Stimulated activated naive CD8-positive, alpha-beta T cell treated with anti-CD3 and anti-CD28 coated beads, Interleukin-15, amount 100 ng/mL, for 72 hours (primary cell): ENCODE measurements around the gene SPIN1.

Experiments used
- ATAC-seq: fragments of 150-1000 bp; cut with Tn5 transposase; 2 replicates; pipeline ENCODE4 v1.10.0; 2021; ENCODE audit warnings: mild to moderate bottlenecking, moderate library complexity
- DNase-seq, 2 donors: peaks; one replicate each; pipeline ENCODE4 v3.0.0; 2021 to 2022
- H3K27ac Mint-ChIP-seq, 2 donors: one replicate each; pipeline ENCODE4 v1.8.0; 2022; ENCODE audit warnings: mild to moderate bottlenecking in 2 of 2, mixed read lengths in 2 of 2, moderate library complexity in 2 of 2
- H3K27me3 Mint-ChIP-seq: one replicate; pipeline ENCODE4 v1.8.0; 2022; ENCODE audit warnings: mixed read lengths
- H3K4me1 Mint-ChIP-seq: one replicate; pipeline ENCODE4 v1.8.0; 2022; ENCODE audit warnings: mild to moderate bottlenecking, mixed read lengths
- H3K4me3 Mint-ChIP-seq, 2 donors: one replicate each; pipeline ENCODE4 v1.8.0; 2022; ENCODE audit warnings: mild to moderate bottlenecking in 2 of 2, mixed read lengths in 2 of 2, moderate library complexity in 1 of 2
- H3K9me3 Mint-ChIP-seq, 2 donors: one replicate each; pipeline ENCODE4 v1.8.0; 2022; ENCODE audit warnings: mixed read lengths in 2 of 2

SPIN1 gene

DNA sequence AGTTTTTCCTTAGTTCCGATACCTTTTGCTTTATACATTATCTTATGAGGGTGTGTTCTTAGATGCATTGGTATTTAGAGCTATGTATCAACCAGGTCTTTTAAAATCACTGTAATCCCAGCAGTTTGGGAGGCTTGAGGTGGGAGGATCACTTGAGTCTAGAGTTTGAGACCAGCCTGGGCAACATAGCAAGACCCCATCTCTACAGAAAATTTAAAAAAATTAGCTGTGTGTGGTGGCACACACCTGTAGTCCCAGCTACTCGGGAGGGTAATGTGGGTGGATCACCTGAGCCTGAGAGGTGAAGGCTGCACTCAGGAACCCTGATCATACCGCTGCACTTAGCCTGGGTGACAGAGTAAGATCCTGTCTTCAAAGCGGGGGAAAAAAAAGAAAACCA lies 15.1 kb downstream of the SPIN1 start:
- Mint-ChIP-seq H3K4me1 (peaks cover 24% of the 10 kb centered on the region), H3K27me3 (no peaks in the 10 kb centered on the region), H3K27ac (no peak overlapping the region), H3K9me3 (no peaks in the 10 kb centered on the region), H3K4me3 (no peak overlapping the region)
- ATAC-seq (no peak), DNase-seq (no peak)

DNA sequence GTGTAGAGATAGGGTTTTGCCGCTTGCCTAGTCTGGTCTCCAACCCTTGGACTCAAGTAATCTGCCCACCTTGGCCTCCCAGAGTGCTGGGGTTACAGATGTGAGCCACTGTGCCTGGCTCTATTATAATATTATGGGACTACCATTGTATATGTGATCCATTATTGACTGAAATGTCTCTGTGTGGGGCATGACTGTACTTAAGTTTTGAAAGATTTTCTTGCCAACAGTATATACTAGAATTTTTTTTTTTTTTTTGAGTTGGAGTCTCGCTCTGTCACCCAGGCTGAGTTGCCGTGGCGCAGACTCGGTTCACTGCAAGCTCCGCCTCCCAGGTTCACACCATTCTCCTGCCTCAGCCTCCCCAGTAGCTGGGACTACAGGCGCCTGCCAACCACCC lies 17.8 kb downstream of the SPIN1 start:
- H3K27me3 Mint-ChIP-seq: no peaks in the 10 kb centered on the region

DNA sequence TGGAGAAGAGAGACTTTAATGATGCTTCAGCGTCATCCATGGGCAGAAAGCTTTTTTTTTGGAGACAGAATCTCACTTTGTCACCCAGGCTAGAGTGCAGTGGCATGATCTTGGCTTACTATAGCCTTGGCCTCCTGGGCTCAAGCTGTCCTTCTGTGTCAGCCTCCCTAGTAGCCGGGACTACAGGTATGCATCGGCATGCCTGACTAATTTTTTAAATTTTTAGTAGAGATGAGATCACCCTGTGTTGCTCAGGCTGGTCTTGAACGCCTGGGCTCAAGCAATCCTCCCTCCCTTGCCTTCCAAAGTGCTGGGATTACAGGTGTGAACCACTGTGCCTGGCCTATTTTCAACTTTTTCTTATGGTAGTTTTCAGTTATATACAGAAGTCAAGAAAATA lies 23.2 kb downstream of the SPIN1 start:
- Mint-ChIP-seq H3K4me3 (no peak overlapping the region), H3K27me3 (no peaks in the 10 kb centered on the region), H3K9me3 (peaks cover 11 to 18% of the 10 kb centered on the region in 2 donors), H3K4me1 (peaks cover 10% of the 10 kb centered on the region), H3K27ac (peak overlapping the region in 1 of 2 donors; percentile 76)
- DNase-seq (no peak), ATAC-seq (no peak)

More for the DNA sequence above, 17.8 kb downstream of the SPIN1 start:
- peaks cover 18% of the 10 kb centered on the region for H3K4me1 Mint-ChIP-seq
- peaks cover 0 to 5% of the 10 kb centered on the region in 2 donors for H3K9me3 Mint-ChIP-seq
- no peak overlapping the region for H3K4me3 Mint-ChIP-seq
- no peak overlapping the region for H3K27ac Mint-ChIP-seq
- DNase-seq (no peak), ATAC-seq (no peak)

GRCh38 chr9:88414298-88414697 lies 26.1 kb downstream of the SPIN1 start:
- Mint-ChIP-seq H3K9me3 (peaks cover 14 to 32% of the 10 kb centered on the region in 2 donors), H3K27me3 (no peaks in the 10 kb centered on the region), H3K27ac (no peak overlapping the region), H3K4me1 (peaks cover 27% of the 10 kb centered on the region), H3K4me3 (no peak overlapping the region)
- ATAC-seq (no peak), DNase-seq (no peak)

DNA sequence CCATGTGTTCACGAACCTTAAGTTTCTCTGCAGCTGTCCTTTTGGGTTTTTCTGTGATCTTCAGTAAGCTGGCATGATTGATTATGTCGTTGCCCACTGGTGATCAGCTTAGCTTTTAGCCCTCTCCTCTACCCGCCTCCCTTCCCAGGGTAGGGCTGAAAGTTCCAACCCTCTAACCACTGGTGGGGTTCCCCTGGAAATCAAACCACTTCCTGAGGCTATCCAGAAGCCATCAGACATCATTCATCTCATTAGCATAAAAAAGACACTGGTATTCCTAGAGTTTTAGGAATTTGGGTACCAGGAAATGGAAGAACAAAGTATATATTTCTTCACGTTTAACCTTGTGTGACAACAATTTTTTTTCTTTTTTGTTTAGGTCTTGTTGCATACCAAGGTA lies 29.8 kb downstream of the SPIN1 start:
- DNase-seq (no peak), ATAC-seq (no peak)
- peaks cover 18% of the 10 kb centered on the region for H3K4me1 Mint-ChIP-seq
- peaks cover 21 to 26% of the 10 kb centered on the region in 2 donors for H3K9me3 Mint-ChIP-seq
- H3K27ac Mint-ChIP-seq: no peak overlapping the region
- H3K4me3 Mint-ChIP-seq: no peak overlapping the region
- H3K27me3 Mint-ChIP-seq: no peaks in the 10 kb centered on the region

DNA sequence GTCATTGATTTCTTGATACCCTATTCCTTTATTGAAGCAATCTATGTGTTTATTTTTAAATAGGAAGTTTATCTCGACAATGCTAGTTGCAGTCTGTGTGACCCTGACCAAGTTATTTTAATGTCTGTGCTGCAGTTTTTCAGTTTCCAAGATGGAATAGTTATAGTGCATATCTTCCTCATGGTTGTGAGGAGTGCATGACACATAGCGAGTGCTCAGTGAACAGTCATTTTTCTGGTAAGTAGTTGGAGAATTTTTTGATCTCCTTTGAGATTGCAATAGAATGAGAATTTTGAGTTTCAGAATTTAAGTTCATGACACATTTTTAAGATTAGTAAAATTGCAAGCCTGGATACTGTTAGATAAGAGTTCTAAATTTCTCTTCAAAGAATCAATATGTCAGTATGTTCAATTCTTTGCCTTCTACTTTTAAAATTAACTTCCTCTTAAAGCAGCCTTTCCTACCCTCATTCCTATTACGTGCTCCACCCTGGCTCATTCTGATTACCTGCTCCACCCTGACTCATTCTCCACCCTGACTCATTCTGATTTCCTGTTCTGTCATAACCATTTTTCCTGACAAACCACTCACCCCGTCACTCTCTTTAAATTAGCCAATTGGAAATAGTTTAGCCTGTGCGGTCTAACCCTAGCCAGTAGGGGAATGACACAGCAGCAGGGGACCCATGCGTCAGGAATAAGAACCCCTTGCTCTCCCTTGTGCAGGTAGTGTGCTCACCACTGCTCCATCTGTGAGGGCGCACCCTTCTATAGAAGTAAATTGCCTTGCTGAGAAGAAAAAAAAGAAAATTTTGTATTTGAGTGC lies 30.7 kb downstream of the SPIN1 start:
- DNase-seq: peak; percentile 15 to 61
- Mint-ChIP-seq H3K9me3 (peaks cover 21 to 24% of the 10 kb centered on the region in 2 donors), H3K27me3 (no peaks in the 10 kb centered on the region), H3K4me3 (no peak overlapping the region), H3K27ac (peak overlapping the region in 1 of 2 donors; percentile 39), H3K4me1 (peaks cover 18% of the 10 kb centered on the region)
- ATAC-seq: peak; percentile 88

DNA sequence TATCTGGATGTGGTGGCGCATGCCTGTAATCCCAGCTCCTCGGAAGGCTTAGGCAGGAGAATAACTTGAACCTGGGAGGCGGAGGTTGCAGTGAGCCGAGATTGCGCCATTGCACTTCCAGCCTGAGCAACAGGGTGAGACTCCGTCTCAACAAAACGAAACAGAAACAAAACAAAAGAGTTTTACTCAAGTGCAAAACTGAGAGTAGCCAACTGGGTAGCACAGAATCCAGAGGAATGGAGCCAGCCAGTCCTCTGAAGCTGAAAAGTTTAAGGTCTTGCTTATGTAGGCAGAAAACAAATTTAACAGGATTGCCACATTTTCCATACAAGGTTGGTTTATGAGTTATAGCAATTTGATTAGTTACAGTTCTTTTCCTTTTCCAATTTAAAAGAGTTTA lies 32.0 kb downstream of the SPIN1 start:
- Mint-ChIP-seq H3K4me1 (peaks cover 18% of the 10 kb centered on the region), H3K27me3 (no peaks in the 10 kb centered on the region), H3K9me3 (peaks cover 15 to 16% of the 10 kb centered on the region in 2 donors), H3K4me3 (no peak overlapping the region), H3K27ac (no peak overlapping the region)
- ATAC-seq (no peak), DNase-seq (no peak)

DNA sequence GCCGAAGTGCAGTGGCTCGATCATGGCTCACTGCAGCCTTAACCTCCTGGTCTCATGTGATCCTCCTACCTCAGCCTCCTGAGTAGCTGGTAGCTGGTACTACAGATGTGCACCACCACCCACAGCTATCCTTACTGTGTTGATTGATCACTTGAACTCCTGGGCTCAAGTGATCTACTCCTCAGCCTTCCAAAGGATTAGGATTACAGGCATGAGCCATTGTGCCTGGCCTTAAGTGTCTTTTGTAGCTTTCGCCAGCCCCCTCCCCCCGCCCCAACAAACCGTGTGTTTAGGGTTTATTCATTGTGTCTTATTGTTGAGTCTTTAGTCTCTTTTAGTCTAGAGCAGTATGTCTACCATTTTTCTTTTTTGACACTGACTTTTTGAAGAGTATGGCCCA lies 33.1 kb downstream of the SPIN1 start:
- ATAC-seq: no peak
- no peak for DNase-seq
- no peak overlapping the region for H3K4me3 Mint-ChIP-seq
- H3K4me1 Mint-ChIP-seq: peaks cover 24% of the 10 kb centered on the region
- H3K27me3 Mint-ChIP-seq: no peaks in the 10 kb centered on the region
- H3K27ac Mint-ChIP-seq: no peak overlapping the region
- peaks cover 11 to 16% of the 10 kb centered on the region in 2 donors for H3K9me3 Mint-ChIP-seq

DNA sequence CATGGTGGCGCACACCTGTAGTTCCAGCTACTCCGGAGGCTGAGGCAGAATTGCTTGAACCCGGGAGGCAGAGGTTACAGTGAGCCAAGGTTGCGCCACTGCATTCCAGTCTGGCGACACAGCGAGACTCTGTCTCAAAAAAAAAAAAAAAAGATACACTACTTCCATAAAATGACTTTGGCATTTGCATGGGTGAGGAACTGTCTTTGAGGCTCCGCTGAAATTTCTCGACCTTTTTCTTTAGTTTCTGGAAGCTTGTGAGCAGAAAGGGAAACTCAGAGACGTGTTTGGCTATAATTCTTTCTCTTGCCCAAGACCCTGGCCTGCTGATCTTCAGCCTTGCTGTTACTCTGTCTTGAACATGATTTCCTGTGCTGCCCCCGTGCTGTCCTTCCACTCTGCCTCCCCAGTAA lies 37.3 kb downstream of the SPIN1 start:
- Mint-ChIP-seq H3K9me3 (peaks cover 0 to 7% of the 10 kb centered on the region in 2 donors), H3K4me3 (no peak overlapping the region), H3K4me1 (peaks cover 12% of the 10 kb centered on the region), H3K27me3 (no peaks in the 10 kb centered on the region), H3K27ac (no peak overlapping the region)
- no peak for ATAC-seq
- no peak for DNase-seq

DNA sequence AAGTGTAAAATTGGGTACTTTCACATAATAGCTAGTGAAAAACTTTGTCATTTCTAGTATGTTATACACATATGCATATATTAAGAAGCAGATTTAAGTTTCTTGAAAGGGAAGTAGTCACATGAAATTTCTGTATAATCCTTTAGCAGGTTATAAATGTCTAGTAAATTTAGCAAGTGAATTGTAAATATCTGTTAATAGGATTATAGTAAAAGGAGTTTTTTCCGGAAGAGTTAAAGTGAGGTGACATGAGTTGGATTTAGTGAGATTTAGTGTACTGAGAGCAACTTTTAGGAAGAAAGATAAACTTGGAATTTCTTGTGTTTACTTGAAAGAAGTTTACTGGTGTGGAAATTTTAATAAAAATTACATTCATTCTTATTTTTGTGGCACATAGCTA lies 38.4 kb downstream of the SPIN1 start:
- H3K27ac Mint-ChIP-seq: no peak overlapping the region
- ATAC-seq (no peak), DNase-seq (no peak)
- H3K9me3 Mint-ChIP-seq: no peaks in the 10 kb centered on the region
- no peak overlapping the region for H3K4me3 Mint-ChIP-seq
- no peaks in the 10 kb centered on the region for H3K27me3 Mint-ChIP-seq
- peaks cover 12% of the 10 kb centered on the region for H3K4me1 Mint-ChIP-seq

DNA sequence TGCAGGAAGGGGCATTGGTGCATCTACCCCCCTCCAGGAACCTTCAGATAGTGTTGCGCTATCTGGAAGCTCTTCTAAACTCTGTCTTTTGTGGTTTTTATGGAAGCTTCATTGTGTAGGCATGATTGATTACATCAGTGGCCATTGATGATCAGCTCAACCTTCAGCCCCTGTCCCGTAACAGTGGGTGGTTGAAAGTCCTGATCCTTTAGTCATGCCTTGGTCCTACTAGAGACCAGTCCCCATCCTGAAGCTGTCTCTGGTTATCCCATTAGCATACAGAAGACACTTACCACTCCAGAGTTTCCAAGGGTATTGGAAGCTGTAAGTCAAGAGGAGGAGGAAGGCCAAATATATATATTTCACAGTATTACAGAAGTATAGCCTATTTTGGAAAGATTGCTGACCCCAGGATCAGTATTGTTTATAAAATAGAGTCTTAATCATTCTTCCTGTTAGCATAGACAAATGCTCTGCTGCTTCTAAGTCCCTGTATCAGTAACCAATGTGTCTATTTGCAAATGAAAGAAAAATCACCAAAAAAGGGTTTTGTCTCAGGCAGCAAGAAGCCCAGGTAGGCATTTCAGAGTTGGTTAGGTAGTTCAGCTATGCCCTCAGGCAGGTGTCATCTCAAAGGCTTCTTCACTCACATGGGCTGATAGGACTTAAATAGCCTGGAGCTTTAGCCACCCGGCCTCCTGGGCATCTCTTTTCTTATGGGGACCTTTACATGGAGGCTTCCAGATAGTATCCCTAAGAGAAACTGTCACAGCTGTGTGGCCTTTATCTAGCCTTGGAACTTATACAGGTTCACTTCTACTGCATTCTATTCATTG lies 41.6 kb downstream of the SPIN1 start:
- no peak overlapping the region for H3K27ac Mint-ChIP-seq
- H3K9me3 Mint-ChIP-seq: no peaks in the 10 kb centered on the region
- H3K27me3 Mint-ChIP-seq: no peaks in the 10 kb centered on the region
- H3K4me3 Mint-ChIP-seq: no peak overlapping the region
- ATAC-seq (no peak), DNase-seq (no peak)
- H3K4me1 Mint-ChIP-seq: peaks cover 32% of the 10 kb centered on the region

DNA sequence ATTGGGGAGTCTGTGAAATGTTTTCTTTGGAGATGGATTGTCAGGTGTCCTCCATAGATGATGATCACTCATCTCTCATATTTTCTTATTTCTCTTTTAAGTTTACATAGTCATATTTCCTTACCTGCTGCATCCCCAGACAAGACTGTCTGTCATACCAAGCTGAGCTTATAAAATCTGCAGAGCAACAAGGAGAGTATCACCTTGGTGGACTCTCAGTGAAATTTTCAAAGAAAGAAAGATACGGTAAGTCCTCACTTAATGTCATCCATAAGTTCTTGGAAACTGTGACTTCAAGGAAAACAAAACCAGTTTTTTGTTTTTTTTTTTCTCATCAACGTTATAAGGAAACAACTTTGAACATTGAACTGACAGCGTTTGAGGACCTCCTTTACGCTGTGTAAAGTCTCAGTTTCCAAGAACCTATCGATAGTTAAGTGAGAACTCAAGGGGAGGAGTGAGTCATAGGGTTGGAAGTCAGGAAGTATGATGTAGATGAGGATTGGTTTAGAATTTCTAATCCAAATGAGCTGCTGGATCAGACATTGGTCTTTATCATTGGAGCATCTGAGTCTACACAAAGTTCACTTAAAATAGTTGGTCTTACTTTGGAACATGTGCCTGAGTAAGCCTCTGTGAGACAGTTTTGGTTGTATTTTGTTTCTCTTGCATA lies 45.5 kb downstream of the SPIN1 start:
- no peaks in the 10 kb centered on the region for H3K9me3 Mint-ChIP-seq

DNA sequence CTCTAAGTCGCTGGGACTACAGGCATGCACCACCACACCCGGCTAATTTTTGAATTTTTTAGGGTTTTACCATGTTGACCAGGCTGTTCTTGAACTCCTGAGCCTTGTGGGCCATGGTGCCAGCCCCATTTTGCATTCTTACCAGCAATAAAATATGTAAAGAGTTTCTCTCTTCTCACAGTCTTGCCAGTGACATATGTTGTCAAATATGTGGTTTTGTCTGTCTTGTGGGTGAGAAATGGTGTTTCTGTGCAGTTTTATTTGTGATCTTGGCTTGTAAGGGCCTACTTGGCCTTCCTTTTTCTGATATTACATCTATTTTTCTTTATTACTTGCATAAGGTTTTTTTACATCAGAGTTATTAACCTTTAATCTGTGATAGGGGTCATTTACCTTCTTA lies 47.1 kb downstream of the SPIN1 start:
- no peak for DNase-seq
- Mint-ChIP-seq H3K4me3 (peak overlapping the region in 1 of 2 donors; percentile 8), H3K9me3 (no peaks in the 10 kb centered on the region), H3K27me3 (no peaks in the 10 kb centered on the region), H3K27ac (peak overlapping the region; percentile 71 to 82), H3K4me1 (peaks cover 61% of the 10 kb centered on the region)
- peak; percentile 59 for ATAC-seq

More for the DNA sequence above, 45.5 kb downstream of the SPIN1 start:
- peaks cover 55% of the 10 kb centered on the region for H3K4me1 Mint-ChIP-seq
- no peaks in the 10 kb centered on the region for H3K27me3 Mint-ChIP-seq
- H3K27ac Mint-ChIP-seq: peak overlapping the region; percentile 69 to 88
- peak overlapping the region; percentile 51 to 55 for H3K4me3 Mint-ChIP-seq
- ATAC-seq: peak; percentile 85
- no peak for DNase-seq

DNA sequence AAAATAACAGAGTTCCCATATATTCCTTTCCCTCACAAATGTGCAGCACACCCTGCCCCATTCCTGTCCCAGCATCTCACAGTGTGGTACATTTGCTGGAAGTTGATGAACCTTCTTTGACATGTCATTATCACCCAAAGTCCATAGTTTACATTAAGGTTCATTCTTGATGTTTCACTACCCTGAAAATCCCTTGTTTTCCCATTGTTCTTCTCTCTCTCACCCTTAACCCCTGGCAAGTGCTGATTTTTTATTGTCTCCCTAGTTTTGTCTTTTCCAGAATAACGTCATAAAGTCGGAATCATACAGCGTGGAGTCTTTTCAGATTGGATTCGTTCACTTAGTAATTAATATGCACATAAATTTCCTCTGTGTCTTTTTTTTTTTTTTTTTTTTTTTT lies 48.1 kb downstream of the SPIN1 start:
- Mint-ChIP-seq H3K27me3 (no peaks in the 10 kb centered on the region), H3K4me1 (peaks cover 61% of the 10 kb centered on the region), H3K27ac (no peak overlapping the region), H3K4me3 (no peak overlapping the region), H3K9me3 (no peaks in the 10 kb centered on the region)
- ATAC-seq (no peak), DNase-seq (no peak)

GRCh38 chr9:88437210-88438146 lies 49.2 kb downstream of the SPIN1 start:
- Mint-ChIP-seq H3K4me1 (peaks cover 68% of the 10 kb centered on the region), H3K27me3 (no peaks in the 10 kb centered on the region), H3K9me3 (no peaks in the 10 kb centered on the region), H3K27ac (peak overlapping the region in 1 of 2 donors; percentile 67), H3K4me3 (no peak overlapping the region)
- DNase-seq (no peak), ATAC-seq (no peak)
